HG02798 (cell line): ENCODE data around the gene ZNF738.
"Not testable (repeated sequence)": the region's sequence is repeated elsewhere in the genome, so short reads cannot be mapped to it uniquely, and the experiment has no call there.

Experiments
- ATAC-seq: cut with Tn5 transposase; IDR thresholded peaks from one replicate; pipeline ENCODE4 v1.9.1; 2021; ENCODE audit warnings: mild to moderate bottlenecking; ENCODE audit not compliant: unreplicated experiment, poor library complexity

Gene ZNF738

GRCh38 chr19:21358768-21359451 lies at the start of gene ZNF738:
ZNF738 (plus strand) TSS chr19:21359000; CDS start chr19:21359141, 141 bp downstream.
- peak; percentile 97 for ATAC-seq

- ATAC-seq: not testable (repeated sequence)
Observed at GRCh38 chr19:21312807-21313206, 46.0 kb upstream of the ZNF738 start.

- no peak for ATAC-seq
Observed at GRCh38 chr19:21314676-21315075, 44.1 kb upstream of the ZNF738 start.

- no peak for ATAC-seq
Observed at GRCh38 chr19:21317821-21318220, 41.0 kb upstream of the ZNF738 start.

GRCh38 chr19:21321134-21321533 lies 37.7 kb upstream of the ZNF738 start:
- ATAC-seq: no peak

- ATAC-seq: no peak
Observed at GRCh38 chr19:21321996-21322395, 36.8 kb upstream of the ZNF738 start.

GRCh38 chr19:21322528-21322927 lies 36.3 kb upstream of the ZNF738 start:
- no peak for ATAC-seq

GRCh38 chr19:21323000-21323399 lies 35.8 kb upstream of the ZNF738 start:
- no peak for ATAC-seq

GRCh38 chr19:21326169-21326568 lies 32.6 kb upstream of the ZNF738 start:
- ATAC-seq: no peak

GRCh38 chr19:21328406-21328805 lies 30.4 kb upstream of the ZNF738 start:
- no peak for ATAC-seq

GRCh38 chr19:21328885-21329605 lies 29.8 kb upstream of the ZNF738 start, which contains the start of gene ZNF708:
ZNF708 (minus strand) TSS chr19:21329410; CDS start chr19:21329212, 198 bp downstream.
- ATAC-seq: peak; percentile 99

- no peak for ATAC-seq
Observed at GRCh38 chr19:21335721-21336120, 23.1 kb upstream of the ZNF738 start.

- not testable (repeated sequence) for ATAC-seq
Observed at GRCh38 chr19:21344841-21345240, 14.0 kb upstream of the ZNF738 start.

GRCh38 chr19:21352830-21353229 lies 6.0 kb upstream of the ZNF738 start:
- ATAC-seq: no peak

- no peak for ATAC-seq
Observed at GRCh38 chr19:21362291-21362690, 3.5 kb downstream of the ZNF738 start.

- ATAC-seq: no peak
Observed at GRCh38 chr19:21383980-21384582, 25.3 kb downstream of the ZNF738 start.

- no peak for ATAC-seq
Observed at GRCh38 chr19:21396121-21396520, 37.3 kb downstream of the ZNF738 start.

GRCh38 chr19:21396893-21397572 lies 38.2 kb downstream of the ZNF738 start, which contains the start of gene ZNF493:
ZNF493 (plus strand) TSS chr19:21397133; CDS start chr19:21397238, 105 bp downstream.
- peak; percentile 100 for ATAC-seq

GRCh38 chr19:21398851-21399250 lies 40.1 kb downstream of the ZNF738 start:
- no peak for ATAC-seq

GRCh38 chr19:21402303-21402985 lies 43.6 kb downstream of the ZNF738 start:
- ATAC-seq: no peak
